Fibroblast of skin of right biceps (primary cell): ENCODE results near the gene DBNL.

Experiments used
- DNase-seq: peaks from one replicate; pipeline ENCODE4 v3.0.0-alpha.2; 2013

Gene DBNL

GRCh38 chr7:44043902-44044301 lies 600 bp upstream of the DBNL start:
- DNase-seq, result no peak

- DNase-seq, result no peak
These were observed 918 bp downstream of the DBNL start for GRCh38 chr7:44045226-44046014.

- DNase-seq, result no peak
These were observed 2.0 kb downstream of the DBNL start for GRCh38 chr7:44046321-44047061.

GRCh38 chr7:44048031-44048795 lies 3.7 kb downstream of the DBNL start:
- no peak for DNase-seq

GRCh38 chr7:44050121-44050914 lies 5.8 kb downstream of the DBNL start:
- no peak for DNase-seq

GRCh38 chr7:44050915-44051560 lies 6.5 kb downstream of the DBNL start:
- no peak for DNase-seq

GRCh38 chr7:44051611-44052220 lies 7.2 kb downstream of the DBNL start:
- no peak for DNase-seq

GRCh38 chr7:44052771-44053365 lies 8.4 kb downstream of the DBNL start:
- DNase-seq, result no peak

- DNase-seq, result no peak
These were observed 12.2 kb downstream of the DBNL start for GRCh38 chr7:44056681-44057080.

GRCh38 chr7:44057181-44057848 lies 12.8 kb downstream of the DBNL start:
- no peak for DNase-seq

GRCh38 chr7:44057849-44058758 lies 13.6 kb downstream of the DBNL start:
- DNase-seq, result no peak

GRCh38 chr7:44058759-44059218 lies 14.3 kb downstream of the DBNL start:
- no peak for DNase-seq

GRCh38 chr7:44059219-44060090 lies 15.0 kb downstream of the DBNL start:
- DNase-seq, result no peak

GRCh38 chr7:44060091-44060947 lies 15.8 kb downstream of the DBNL start:
- no peak for DNase-seq

GRCh38 chr7:44060948-44061644 lies 16.6 kb downstream of the DBNL start:
- DNase-seq, result no peak

- DNase-seq, result no peak
These were observed 17.2 kb downstream of the DBNL start for GRCh38 chr7:44061645-44062179.
